GM18520 (cell line): ENCODE measurements around the gene PKIG.

Source experiments
- ATAC-seq: cut with Tn5 transposase; IDR thresholded peaks from one replicate; pipeline ENCODE4 v1.9.1; 2021; ENCODE audit not compliant: unreplicated experiment

PKIG gene

DNA sequence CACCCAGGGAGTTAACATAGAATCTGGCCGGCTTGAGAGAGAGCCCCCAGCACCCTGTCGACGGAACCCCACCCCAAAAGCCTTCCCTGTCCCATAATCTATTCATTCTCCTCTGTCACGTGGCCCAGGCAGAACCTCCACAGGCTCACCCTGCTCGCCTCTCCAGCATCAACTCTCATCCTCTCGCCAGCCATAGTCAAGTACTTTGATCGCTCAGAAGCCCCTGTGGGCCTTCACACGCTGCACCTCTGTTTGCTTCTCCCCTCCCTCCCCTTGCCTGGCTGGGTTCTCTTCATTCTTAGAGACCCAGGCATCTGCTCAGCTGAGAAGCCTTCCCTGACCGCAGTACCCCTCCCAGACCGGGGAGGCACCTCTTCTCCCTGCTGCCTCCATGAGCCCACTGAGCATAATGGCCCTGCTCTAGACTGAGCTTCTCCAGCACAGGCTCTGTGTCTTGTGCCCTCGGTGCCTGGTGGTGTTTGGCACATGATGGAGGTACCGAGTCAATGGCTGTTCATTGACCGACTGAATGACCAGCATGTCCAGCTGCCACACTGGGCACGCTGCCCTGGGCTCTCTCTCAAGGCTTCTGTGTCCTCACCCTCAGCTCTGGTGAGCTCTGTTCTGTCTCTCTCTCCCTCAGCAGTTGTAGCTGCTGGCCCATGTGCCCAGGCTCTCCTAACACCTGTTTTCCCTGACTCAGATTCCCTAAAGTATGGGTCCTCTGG is 33.7 kb downstream of the PKIG start:
- no peak for ATAC-seq

DNA sequence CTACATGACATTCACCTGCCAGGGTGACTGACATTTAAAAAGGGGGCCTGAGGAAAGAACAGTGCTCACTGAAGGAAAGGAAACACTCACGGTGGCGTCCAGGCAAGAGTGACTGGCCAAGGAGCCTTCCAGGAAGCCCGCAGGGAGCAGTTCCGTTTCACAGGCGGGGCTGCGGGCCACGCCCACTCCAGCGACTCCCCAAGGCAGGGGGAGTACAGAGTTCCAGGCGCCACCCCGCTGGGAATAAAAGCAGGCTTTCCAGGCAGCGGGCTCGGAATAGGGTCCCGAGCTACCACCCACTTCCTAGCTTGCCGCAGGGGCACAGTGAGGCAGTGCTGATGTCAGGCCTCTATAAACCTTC is 34.2 kb downstream of the PKIG start:
- no peak for ATAC-seq

DNA sequence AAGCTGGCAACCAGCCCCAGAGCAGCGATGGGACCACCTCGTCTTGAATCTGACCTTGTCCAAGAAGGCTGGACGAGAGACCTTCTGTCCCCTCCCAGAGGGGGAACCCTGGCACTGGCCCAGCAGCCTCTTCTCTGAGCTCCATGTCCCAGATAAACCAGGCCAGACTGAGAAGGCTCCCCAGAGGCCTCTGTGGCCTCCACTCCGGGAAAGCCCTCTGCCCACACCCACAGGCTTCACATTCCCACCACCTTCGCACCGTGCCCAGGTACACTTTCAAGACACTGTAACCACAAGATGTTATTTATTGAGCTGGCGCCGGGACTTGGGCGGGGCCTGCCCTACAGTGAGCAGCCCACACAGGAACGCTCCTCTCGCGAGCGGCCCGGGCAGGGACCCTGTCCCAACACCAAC is 35.9 kb downstream of the PKIG start:
- ATAC-seq: no peak

DNA sequence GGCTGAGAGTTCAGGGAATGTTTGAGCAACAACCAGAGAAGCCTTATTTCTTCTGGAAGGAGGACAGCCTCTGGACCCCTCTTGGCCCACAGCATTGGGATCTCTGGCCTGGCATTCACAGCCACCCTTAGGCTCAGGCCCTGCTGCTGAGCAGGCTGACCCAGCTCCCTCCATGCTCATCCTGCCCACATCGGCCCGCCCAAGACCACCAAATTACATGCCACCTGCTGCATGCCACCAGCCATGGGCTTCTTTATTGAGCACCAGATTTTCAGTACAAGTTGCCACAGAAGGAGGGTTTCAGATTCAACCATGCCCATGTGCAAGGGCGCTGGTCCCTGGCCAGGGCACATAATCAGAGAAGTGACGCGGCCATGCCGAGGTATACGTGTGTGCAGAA is 36.9 kb downstream of the PKIG start:
- ATAC-seq: no peak

DNA sequence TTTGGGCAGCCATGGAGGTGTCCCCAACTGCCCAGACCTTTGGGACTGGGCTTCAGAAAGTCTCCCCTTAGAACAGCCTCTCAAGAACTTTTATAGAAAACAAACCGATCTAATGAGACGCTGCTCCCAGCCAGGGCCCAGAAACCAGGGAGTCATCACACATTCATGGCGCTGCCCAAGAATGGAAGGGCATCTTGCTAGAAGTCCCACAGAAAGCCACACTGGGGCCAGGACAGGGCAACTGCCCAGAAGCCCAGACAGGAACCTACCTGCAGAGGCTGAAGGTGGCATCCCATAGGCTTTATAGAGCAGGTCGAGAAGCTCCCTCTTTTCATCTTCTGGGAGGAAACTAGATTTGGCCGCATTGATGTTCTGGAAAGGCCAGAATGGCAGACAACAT is 37.7 kb downstream of the PKIG start:
- ATAC-seq: no peak

DNA sequence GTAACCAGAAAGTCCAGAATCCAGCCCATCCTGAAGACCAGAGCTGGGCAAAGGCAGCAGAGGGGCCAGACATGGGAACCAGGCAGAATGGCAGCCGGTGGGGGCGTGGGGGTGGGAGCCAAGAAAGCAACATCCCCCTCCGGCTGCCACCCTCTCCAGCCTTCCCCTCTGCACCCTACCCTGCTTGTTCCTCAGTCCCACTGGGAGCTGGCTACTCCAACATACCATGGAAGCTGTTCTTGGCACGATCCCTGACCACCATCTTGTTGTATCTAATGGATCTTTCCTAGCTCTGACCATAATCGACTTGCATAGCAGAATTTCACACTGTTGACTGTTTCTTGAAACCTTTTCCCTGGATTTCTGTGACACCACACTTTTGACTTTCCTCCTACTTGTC is 38.9 kb downstream of the PKIG start:
- no peak for ATAC-seq

DNA sequence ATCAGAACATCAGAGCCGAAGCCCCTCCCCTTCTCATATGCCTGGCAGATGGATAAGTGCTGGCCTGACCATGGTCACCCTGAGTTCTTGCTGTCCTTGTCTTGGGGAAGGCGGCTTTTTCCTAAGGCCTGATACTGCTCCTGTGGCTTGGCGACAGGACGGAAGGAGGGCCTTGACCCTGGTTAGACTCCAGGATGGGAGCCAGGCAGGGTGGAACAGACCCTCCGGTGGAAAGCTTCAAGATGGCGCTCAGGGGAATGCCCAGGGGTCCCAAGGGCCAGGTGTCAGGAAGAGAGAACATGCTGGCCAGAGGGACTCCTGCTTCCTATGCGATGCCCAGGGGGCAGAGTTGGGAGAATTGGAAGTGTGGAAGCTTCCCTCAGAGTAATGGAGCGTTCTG is 39.6 kb downstream of the PKIG start:
- ATAC-seq: no peak

DNA sequence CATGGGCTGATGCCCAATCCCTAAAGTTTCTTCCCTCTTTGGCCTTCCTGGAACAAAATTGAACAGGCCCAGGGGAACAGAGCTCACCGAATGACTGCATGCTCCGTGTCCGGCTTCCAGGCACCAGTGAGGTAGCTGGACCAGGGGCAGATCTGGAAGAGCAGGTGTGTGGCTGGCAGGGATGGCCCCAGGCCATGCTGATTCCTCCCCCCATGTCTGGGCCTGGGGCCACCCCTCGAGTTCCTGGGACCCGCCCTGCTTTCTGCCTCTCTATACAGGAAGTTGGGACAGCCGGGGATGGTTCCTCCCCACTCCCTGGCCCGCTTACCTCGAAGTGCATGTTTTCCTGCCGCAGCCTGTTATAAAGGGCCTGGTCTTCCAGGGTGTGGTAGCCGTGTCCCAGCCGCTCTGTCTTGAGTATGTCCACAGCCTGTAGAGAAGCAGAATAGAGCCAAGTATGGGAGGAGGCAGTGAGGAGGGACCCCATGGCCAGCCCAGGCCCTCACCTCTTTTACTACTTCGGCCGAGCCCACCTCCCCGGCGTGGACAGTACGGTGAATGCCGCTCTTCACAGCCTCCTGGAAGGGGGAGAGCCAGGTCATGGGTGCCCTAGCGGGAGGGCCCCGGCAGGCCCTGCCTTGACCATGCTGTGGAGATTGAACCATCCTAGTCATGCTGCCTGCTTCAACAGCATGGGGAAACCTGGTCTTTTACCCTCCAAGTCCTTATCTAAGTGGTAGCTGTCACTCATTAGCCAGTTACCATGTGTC is 40.3 kb downstream of the PKIG start:
- ATAC-seq: no peak

DNA sequence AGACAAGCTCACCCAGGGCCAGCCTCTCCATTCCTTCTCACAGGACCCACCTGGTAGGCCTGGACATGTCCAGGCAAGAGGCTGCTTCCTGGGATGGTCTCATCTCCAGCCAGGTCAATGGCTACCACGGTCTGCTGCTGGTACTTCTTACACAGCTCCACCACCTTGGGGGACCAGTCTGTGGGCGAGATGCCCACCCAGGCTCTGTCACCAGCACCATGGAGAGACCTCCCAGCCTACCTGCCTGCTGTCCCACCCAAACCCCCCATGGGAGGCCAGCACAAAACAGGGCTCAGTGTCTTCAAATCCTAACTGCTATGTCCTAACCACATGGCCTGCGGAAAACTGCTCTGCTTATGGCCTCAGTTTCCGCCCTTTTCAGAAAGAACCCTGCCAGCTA is 41.8 kb downstream of the PKIG start:
- ATAC-seq: no peak

DNA sequence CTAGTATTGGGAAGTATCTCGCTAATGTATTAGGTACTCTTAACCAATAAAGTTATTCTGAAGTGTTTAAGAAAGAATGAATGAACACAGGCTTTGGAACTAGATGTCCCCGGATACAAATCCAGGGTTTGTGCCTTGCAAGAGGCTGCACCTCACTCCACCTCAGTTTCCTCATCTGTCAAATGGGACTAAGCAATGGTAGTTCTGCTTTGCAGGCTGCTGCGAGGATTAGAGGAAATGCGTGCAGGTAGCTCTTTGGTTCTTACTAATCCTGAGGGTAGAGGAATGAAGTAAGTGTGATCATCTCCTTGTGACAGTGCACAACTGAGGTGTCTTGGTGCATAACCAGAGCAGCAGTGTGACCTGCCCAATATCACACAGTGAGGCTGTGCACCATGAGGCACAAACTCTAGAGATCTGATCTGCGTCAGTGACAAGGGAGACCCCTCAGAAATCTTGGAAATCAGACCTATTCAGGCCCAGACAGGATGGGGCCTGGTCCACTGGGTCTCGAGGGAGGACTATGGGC is 42.4 kb downstream of the PKIG start:
- ATAC-seq: no peak

DNA sequence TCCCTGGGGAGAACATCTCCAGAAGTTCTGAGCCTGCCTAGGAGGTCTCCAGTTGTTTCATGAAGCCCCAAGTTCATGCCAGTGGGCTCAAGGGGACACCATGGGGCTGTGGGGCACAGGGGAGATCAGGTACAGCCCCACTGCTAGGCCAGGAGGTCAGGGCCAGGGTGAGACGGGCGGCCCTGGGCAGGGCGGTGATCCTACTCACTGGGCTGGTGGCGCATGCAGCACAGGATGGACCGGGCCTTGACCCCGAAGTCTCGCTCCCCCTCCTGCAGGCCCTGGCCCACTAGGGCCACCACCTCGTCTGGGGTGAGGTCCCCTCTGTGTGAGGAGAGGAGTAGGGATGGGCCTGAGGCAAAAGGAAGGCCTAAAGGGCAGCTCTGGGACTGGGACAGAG is 43.0 kb downstream of the PKIG start:
- ATAC-seq: no peak

DNA sequence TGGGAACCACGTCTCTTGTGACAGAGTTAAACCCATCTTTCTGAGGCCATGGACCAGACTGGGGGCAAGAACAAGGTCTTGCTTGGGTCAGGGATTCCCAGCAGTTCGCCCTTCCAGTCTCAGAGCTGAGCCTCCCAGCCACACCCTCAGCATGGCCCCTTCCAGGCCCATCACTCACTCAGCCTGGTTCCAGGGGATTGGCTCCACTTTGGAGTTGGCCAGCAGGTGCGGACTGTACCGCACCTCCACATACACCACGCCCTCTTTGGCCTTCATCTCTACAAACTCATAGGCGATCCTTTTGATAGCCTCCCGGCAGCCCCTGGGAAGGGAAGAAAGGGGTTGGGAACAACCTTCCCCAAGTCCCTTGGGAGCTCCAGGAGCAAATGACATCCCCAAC is 43.9 kb downstream of the PKIG start:
- no peak for ATAC-seq

DNA sequence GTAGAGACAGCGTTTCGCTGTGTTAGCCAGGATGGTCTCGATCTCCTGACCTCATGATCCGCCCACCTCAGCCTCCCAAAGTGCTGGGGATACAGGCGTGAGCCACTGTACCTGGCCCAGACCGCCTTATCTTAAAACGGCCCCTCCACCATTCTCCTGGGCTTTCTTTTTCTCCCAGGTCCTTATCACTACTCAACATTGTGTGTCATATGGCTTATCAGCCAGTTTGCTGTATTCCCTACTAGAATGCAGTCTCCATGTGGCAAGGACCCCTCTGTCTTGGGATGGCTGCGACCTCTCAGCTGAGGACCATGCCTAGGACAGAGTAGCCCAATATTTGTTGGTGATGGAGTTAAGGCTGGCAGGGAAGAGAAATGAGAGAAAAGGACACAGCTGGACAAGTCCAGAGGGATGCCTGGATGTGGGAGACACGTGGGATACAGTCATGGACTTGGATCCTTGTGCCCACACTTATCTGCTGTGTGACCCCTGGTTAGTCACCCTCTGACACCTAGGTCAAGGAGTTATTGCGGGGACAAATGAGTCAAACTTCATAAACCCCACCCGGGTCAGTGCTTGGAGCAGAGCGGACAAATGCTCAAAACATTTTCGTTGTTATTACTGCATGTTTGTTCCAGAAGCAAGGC is 45.1 kb downstream of the PKIG start:
- ATAC-seq: no peak

DNA sequence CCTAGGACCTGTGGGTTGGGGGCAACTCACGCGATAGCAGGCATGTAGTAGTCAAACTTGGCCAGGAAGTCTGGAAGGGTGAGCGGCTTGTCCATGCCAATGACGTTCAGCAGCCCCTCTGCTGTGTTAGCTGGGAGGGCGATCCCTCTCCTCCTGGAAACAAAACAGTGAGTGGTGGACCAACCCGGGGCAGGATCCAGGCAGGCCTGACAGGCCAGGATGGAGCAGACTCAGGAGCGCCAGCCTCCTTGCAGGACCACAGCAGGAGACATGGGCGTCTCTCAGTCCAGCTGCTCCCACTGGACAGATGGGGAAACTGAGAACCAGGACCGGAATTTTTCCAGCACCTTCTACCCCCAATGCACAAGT is 46.6 kb downstream of the PKIG start:
- no peak for ATAC-seq

DNA sequence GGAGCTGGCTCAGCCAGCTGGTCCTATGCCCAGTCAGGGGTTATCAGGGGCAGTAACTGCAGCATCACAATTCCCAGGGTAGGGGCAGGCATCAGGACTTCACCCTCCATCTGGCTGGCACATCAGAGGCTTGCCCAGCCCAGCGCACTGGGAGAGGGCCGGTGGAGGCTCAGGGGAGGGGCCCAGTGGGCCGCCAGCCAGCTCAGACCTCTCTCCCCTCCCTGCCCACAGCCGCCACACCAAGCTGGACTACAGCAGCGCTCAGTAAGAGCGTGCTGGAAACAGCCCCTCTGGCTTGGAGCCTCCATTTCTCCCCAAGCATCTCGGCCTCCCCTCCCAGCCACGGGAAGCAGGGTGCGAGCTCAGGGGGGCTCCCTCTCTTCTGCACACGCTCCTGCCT is 47.2 kb downstream of the PKIG start:
- ATAC-seq: no peak

DNA sequence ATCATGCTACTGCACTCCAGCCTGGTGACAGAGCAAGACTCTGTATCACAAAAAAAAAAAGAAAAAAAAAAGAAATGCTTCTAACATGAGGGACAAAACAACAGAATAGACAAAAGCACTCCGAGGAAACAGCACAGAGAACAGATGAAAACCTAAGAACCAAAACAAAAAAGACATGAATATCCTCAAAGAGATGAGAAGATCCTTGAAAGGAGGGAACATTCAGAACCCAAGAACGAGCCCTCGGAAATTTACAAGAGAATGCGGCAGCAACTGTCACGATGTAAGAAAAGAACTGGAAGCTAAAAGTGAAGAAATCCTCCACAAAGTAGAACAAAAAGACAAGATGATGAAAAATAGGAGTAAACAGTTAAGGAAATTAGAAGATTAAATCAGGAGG is 47.9 kb downstream of the PKIG start:
- ATAC-seq: no peak

DNA sequence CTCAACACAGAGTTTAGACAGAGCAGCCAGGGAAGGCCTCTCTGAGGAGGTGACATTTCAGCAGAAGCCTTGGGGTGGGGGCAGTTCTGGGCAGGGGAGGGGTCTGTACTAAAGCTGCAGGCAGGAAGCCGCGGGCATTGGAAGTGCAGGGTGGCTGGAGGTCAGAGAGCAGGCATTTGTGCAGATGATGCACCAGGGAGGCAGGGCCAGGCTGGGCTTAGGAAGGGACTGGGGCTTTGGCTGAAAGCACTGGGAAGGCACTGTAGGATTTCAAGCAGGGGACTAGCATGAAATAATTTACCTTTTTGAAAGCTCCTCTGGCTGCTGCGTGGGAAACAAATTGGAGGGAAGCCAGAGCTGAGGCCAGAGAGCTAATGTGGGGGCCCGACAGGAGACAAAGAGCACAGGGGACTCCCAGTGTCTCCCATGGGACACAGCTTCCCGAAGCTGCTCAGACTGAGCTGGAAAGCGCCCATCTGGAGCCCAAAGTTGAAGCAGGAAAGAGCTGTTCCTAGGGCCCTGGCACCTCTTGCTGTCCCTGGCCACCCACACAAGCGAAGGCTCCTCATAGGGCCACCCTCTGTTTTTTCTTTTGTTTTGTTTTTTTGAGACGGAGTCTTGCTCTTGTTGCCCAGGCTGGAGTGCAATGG is 49.8 kb downstream of the PKIG start:
- ATAC-seq: no peak

DNA sequence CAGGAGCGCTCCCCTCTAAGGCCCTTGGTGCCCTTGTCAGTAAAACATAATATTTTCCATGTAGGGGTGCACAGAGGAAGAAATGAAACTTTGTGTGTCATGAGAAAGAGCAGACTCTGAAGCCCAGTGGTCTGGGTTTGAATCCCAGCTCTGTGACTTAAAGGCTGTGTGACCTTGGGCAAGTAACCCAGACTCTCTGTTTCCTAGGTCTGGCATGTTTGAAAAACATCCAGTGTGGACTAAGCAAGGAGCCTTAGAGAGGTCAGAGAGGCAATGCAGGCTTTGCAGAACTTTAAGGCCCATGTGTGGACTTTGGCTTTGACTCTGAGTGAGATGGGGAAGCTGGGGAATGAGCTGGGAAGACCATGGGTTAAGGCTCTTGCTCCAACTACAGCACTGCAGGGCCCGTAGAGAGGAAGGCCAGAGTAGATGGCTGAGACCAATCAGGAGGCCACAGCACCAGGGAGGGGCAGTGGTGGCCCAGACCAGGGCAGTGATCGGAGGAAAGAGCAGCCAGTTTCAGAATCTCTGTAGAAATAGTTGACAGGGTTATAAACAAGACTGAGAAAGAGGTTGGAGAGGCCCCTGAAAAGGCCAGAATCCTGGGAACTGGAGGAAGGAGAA is 50.9 kb downstream of the PKIG start:
- ATAC-seq: no peak

DNA sequence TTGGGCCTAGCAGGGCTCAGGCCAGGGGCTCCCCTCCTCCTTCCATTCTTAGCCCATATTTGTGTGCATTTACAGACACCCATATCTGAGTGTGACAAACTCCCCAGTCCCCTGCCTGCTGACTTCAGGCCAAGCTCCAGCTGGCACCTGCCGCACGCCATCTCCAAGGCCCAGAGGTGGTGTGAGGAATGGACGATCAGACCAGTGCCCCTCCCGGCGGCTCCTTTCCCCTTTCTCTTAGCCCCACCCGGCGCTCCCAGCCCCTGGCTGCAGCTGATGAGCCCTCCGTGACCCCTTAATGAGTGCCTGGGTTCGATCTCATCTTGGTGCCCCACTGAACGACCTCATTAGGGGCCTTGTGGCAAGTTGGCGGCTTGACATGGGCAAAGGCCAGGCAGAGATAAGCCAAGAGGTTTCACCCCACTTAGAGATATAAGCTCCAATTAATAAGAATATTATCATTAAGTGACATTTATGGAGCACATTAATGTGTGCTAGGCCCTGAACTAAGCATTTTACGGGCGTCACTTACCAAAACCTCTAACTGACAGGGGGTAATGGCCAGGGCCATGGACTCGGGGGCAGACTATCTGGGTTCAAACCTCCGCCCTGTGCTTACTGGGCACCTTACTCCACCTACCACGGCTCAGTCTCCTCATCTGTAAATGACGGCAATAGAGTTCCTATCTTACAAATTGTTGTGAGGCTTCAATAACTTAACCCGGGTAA is 51.7 kb downstream of the PKIG start:
- ATAC-seq: no peak

DNA sequence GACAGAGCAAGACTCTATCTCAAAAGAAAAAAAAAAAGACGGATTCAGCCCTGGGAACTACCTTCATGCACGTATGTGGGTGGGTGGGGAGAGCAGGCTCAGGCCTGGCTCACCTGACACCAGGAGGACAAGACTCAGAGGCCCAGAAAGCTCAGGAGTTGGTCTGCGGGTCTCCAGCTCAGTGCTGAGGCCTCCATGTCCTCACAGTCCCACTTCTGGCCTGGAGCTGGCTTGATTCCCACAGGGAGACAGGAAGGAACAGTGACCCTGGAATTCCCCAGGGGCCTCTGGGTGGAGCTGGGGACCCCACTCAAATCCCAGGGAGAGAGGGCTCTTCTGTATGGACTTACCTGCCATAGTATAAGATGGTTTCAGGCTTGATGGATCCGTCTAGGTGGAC is 53.5 kb downstream of the PKIG start:
- no peak for ATAC-seq

DNA sequence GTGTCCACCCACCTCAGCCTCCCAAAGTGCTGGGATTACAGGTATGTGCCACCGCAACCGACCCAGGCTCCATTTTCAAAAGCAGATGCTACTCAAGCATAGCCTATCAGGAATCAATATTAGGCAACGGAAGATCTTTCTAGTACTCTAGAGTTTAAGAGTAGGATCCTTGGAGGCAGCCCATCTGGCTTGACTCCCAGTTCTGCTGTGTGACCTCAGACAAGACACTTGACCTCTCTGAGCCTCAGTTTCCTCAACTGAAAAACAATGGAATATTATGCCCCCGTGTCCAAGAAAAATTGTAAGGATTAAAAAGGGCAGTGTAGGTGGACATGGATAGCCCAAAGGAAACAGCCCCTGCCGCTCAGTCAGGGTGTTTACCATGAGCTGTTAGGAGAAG is 54.7 kb downstream of the PKIG start:
- no peak for ATAC-seq
